Ascending aorta (tissue), 2 donors: ENCODE results near the gene GLMN. TPM values are rescaled to one million over a fixed set of nuclear protein-coding genes. Genes with fewer than 3 reads are reported as not detected.

Experiments used
- DNase-seq, 2 donors: peaks; one replicate each; pipeline ENCODE4 v3.0.0-alpha.2; 2019; ENCODE audit warnings: low spot score in 2 of 2
- H3K27ac ChIP-seq, 2 donors: fragments of 200-600 bp; sonication (generic); one replicate each; pipeline ENCODE4 v1.5.1; 2016 to 2017; ENCODE audit warnings: mild to moderate bottlenecking in 1 of 2
- H3K27me3 ChIP-seq: fragments of 200-600 bp; sonication (generic); one replicate; pipeline ENCODE4 v1.5.1; 2017
- H3K36me3 ChIP-seq, 2 donors: fragments of 200-600 bp; sonication (generic); one replicate each; pipeline ENCODE4 v1.5.1; 2016
- H3K4me1 ChIP-seq, 2 donors: fragments of 200-600 bp; sonication (generic); one replicate each; pipeline ENCODE4 v1.5.1; 2016 to 2017; ENCODE audit warnings: mild to moderate bottlenecking in 1 of 2
- H3K4me3 ChIP-seq, 2 donors: fragments of 200-600 bp; sonication (generic); one replicate each; pipeline ENCODE4 v1.5.1; 2016 to 2017; ENCODE audit warnings: mild to moderate bottlenecking in 1 of 2
- H3K9me3 ChIP-seq, 2 donors: fragments of 200-600 bp; sonication (generic); one replicate each; pipeline ENCODE4 v1.5.1; 2016
- intact Hi-C: fragments of 100-400 bp; cut with DNase I; formaldehyde crosslinking; loops from one replicate; pipeline ENCODE4 v1.15.1; 2023
- total RNA-seq: library from RNA; depleted of rRNA; stranded (reverse); fragments of >200 nt; gene quantifications from one replicate; pipeline ENCODE4 v1.1.0, GENCODE V29; 2016
- TF ChIP-seq, protein P1 (sequence below), 3 experiments: fragments of 200-600 bp in 2 of 3; fragments of 450-650 bp in 1 of 3; sonication (generic) in 2 of 3; IDR thresholded peaks; one replicate each; pipeline ENCODE4 v1.5.1; 2016 to 2019; ENCODE audit warnings: antibody characterized with exemption in 3 of 3, mild to moderate bottlenecking in 1 of 3, moderate library complexity in 1 of 3

GLMN gene, protein sequence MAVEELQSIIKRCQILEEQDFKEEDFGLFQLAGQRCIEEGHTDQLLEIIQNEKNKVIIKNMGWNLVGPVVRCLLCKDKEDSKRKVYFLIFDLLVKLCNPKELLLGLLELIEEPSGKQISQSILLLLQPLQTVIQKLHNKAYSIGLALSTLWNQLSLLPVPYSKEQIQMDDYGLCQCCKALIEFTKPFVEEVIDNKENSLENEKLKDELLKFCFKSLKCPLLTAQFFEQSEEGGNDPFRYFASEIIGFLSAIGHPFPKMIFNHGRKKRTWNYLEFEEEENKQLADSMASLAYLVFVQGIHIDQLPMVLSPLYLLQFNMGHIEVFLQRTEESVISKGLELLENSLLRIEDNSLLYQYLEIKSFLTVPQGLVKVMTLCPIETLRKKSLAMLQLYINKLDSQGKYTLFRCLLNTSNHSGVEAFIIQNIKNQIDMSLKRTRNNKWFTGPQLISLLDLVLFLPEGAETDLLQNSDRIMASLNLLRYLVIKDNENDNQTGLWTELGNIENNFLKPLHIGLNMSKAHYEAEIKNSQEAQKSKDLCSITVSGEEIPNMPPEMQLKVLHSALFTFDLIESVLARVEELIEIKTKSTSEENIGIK
- 9.8 TPM for total RNA-seq

DNA sequence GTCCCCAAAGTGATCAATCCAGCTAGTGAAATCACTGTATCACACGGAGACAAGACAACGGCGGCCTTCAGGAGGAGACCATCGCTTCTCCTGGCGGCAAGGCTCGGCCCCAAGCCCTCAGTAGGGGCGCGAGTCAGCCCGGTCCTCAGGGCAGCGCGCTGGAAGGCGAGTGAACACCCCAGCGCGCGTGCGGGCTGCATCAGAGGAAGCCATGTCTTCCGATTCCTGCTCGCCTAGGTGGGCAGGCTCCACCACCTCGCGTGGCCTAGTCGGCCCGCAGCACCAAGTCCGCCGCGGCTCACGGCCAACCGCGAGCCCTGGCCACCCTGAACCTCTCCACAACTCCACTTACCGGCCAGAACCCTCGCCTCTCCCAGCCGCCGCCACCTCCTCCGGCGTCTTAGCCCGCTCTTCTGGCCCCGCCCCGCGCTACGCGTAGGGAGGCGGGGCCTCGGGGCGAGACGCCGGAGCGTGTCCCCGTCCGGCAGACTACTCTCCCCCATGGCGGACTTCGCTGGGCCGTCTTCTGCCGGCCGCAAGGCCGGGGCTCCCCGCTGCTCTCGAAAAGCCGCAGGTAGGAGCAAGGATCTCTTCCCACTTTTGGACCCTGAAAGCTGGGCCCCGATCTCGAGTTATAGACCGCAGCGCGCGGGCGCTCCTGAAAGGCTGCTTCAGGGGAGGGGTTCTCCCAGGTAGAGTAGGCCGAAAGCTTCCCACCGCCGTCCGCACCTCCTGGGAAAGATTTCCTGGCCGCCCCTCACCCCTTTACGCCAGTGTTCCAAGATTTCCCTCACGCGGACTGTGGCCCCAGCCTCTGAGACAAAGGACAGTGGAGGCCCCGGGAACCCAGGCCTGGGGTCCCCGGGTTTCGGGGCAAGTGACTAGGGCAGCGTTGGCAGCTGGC lies at the start of gene GLMN, which contains the start of gene RPAP2:
Gene GLMN, minus strand, starts transcription at position 415 of the 904 bp plus-strand sequence. CDS start 988 bp downstream, outside the sequence.
Gene RPAP2, plus strand, starts transcription at position 487 of the 904 bp plus-strand sequence. Its CDS starts 15 bp downstream, at position 502.
- H3K27me3 ChIP-seq, result no peaks in the 10 kb centered on the region
- peaks cover 4% of the 10 kb centered on the region in 2 donors for H3K36me3 ChIP-seq
- peak within 1 kb of the TSS; percentile 92 to 96 for H3K4me3 ChIP-seq
- TF ChIP-seq, protein P1, sequence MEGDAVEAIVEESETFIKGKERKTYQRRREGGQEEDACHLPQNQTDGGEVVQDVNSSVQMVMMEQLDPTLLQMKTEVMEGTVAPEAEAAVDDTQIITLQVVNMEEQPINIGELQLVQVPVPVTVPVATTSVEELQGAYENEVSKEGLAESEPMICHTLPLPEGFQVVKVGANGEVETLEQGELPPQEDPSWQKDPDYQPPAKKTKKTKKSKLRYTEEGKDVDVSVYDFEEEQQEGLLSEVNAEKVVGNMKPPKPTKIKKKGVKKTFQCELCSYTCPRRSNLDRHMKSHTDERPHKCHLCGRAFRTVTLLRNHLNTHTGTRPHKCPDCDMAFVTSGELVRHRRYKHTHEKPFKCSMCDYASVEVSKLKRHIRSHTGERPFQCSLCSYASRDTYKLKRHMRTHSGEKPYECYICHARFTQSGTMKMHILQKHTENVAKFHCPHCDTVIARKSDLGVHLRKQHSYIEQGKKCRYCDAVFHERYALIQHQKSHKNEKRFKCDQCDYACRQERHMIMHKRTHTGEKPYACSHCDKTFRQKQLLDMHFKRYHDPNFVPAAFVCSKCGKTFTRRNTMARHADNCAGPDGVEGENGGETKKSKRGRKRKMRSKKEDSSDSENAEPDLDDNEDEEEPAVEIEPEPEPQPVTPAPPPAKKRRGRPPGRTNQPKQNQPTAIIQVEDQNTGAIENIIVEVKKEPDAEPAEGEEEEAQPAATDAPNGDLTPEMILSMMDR (IDR thresholded peaks at IDR 0.05), result peak in 1 of 3 experiments; percentile 2
- DNase-seq, result peak; percentile 17 to 86
- no peaks in the 10 kb centered on the region for H3K9me3 ChIP-seq
- intact Hi-C loops, result loop anchor here (2.0 to 10.0 kb wide), 3 partner anchors 217 to 798 kb away; partner anchors contain the start of genes BTBD8, CDC7 and RPL5
- peaks cover 0 to 14% of the 10 kb centered on the region in 2 donors for H3K4me1 ChIP-seq
- H3K27ac ChIP-seq, result peak within 1 kb of the TSS; percentile 95 to 96

DNA sequence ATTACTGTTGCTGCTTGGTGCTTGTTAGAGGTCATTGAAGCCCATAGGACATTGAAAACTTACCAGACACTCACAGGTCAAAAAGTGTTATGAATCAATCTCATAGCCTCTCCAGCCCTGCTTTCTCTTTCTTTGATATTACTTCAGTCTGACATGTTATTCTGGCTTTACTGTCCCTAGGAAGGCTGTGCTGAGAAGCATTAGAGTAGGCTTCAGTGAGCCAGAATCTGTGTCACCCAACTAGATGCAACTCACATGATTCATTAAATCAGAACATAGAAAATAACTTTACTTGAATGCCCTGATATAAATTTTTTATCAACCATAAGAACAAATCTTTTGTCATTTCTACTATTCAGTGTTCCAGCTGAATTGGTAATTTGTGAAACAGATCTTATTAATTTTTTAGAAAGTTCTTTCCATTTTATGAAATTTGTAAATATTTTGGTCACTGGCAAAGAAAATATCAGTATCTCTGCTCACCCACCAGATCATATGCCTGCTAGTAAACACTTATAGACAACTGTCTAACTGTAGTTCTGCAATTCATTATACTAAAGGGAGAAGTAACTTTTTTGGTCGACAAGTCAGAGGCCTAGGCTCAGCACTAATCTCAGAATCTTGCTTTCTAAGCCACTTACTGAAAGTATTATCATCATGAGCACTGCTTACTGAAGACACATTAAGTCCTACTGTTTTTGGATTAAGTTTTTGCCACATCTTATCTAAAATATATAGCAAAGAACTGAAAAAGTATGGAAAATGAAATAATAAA lies 48.3 kb upstream of the GLMN start:
- peaks cover 20 to 46% of the 10 kb centered on the region in 2 donors for H3K36me3 ChIP-seq

DNA sequence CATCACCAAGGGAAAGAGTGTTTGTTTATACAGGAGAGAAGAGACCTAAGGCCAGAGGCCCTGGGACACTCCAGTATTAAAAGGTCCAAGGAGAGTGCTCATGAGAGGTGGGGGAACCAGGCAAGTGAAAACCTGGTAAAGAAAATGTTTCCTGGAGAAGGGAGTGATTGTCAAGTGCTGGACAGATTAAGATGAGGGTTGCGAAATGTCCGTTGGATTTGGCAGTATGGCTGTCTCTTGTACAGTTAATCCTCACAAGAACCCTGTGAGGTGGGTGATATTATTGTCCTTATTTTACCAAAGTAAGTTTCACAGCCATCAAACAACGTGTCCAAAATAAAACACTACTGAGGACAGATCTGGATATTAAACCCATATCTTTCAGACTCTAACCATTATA lies 44.3 kb upstream of the GLMN start:
- Histone ChIP-seq H3K27me3 (no peaks in the 10 kb centered on the region), H3K27ac (no peak overlapping the region), H3K36me3 (peaks cover 15% of the 10 kb centered on the region in 2 donors), H3K4me3 (no peak overlapping the region), H3K4me1 (no peaks in the 10 kb centered on the region), H3K9me3 (no peaks in the 10 kb centered on the region)
- TF ChIP-seq, protein P1 (IDR thresholded peaks at IDR 0.05), result no peak
- no peak for DNase-seq
- intact Hi-C loops, result no loop called here

More for the DNA sequence above, 48.3 kb upstream of the GLMN start:
- TF ChIP-seq, protein P1 (IDR thresholded peaks at IDR 0.05), result no peak
- no peaks in the 10 kb centered on the region for H3K27me3 ChIP-seq
- intact Hi-C loops, result no loop called here
- H3K4me3 ChIP-seq, result no peak overlapping the region
- no peaks in the 10 kb centered on the region for H3K4me1 ChIP-seq
- no peak for DNase-seq
- H3K27ac ChIP-seq, result no peak overlapping the region
- H3K9me3 ChIP-seq, result no peaks in the 10 kb centered on the region

DNA sequence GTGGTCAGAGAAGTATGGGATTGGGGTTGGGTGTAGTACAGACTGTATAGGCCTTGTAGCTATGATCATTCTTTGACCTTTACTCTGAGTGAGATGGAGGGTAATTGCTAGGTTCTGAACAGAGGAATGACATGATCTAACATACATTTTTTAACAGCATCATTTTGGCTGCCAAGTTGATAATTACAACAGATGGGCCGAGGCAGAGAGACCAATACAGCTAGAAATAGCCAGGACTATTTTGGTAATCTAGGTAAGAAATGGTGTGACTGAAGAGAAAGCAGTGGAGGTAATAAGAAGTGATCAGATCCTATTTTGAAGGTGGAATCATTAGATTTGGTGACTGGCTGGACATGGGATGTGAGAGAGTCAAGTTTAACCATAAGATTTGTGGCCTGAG lies 43.6 kb upstream of the GLMN start:
- Histone ChIP-seq H3K27ac (no peak overlapping the region), H3K4me3 (no peak overlapping the region), H3K27me3 (no peaks in the 10 kb centered on the region), H3K9me3 (no peaks in the 10 kb centered on the region), H3K4me1 (no peaks in the 10 kb centered on the region), H3K36me3 (peaks cover 8 to 15% of the 10 kb centered on the region in 2 donors)
- TF ChIP-seq, protein P1 (IDR thresholded peaks at IDR 0.05), result no peak
- intact Hi-C loops, result no loop called here
- DNase-seq, result no peak
